GM13977 (cell line): ENCODE results near the gene CNOT8.

Experiments
- DNase-seq: peaks from one replicate; pipeline ENCODE4 v3.0.0; 2012; ENCODE audit warnings: low spot score
- CTCF ChIP-seq: IDR thresholded peaks from 2 replicates; pipeline ENCODE4 v1.5.1; 2012; ENCODE audit warnings: mild to moderate bottlenecking, control low read depth; ENCODE audit not compliant: insufficient read depth; ENCODE audit errors: extremely low read depth, missing control alignments
- in situ Hi-C: fragments of 300-500 bp; cut with MboI; formaldehyde crosslinking; loops from one replicate; pipeline ENCODE4 v1.12.0; 2022; ENCODE audit warnings: low sequenced_read_pairs, low pct_unique_long_range_greater_than_20kb, mixed read lengths, inconsistent platforms; ENCODE audit not compliant: unreplicated experiment

The CNOT8 gene

GRCh38 chr5:154858297-154858971 lies at the start of gene CNOT8:
Gene CNOT8 (plus strand): TSS chr5:154858627. CDS start chr5:154863279, 4,652 bp downstream.
- TF ChIP-seq CTCF: no peak
- in situ Hi-C loops: no loop called here
- DNase-seq: peak; percentile 92

GRCh38 chr5:154811239-154811638 lies 47.2 kb upstream of the CNOT8 start:
- TF ChIP-seq CTCF: no peak
- in situ Hi-C loops: loop anchor here (10.0 kb wide), 1 partner anchor 156 kb away; no protein-coding TSS in a partner anchor
- DNase-seq: no peak

GRCh38 chr5:154811653-154812465 lies 46.6 kb upstream of the CNOT8 start:
- peak; percentile 81 for TF ChIP-seq CTCF
- DNase-seq: peak; percentile 64
- in situ Hi-C loops: loop anchor here (10.0 kb wide), 1 partner anchor 157 kb away; no protein-coding TSS in a partner anchor

GRCh38 chr5:154813158-154813557 lies 45.3 kb upstream of the CNOT8 start:
- TF ChIP-seq CTCF: no peak
- in situ Hi-C loops: loop anchor here (10.0 kb wide), 1 partner anchor 158 kb away; no protein-coding TSS in a partner anchor

GRCh38 chr5:154813736-154814135 lies 44.7 kb upstream of the CNOT8 start:
- TF ChIP-seq CTCF: peak; percentile 12
- DNase-seq: no peak
- in situ Hi-C loops: loop anchor here (10.0 kb wide), 1 partner anchor 159 kb away; no protein-coding TSS in a partner anchor

More at GRCh38 chr5:154813158-154813557, 45.3 kb upstream of the CNOT8 start:
- no peak for DNase-seq

- DNase-seq: no peak
- in situ Hi-C loops: loop anchor here (10.0 kb wide), 1 partner anchor 160 kb away; no protein-coding TSS in a partner anchor
- TF ChIP-seq CTCF: no peak
These were observed 43.4 kb upstream of the CNOT8 start for GRCh38 chr5:154815025-154815424.
